Mesenchymal stem cell (in vitro differentiated cells and primary cell): ENCODE results near the gene COL23A1.

Experiments
- DNase-seq: peaks from one replicate; pipeline ENCODE4 v3.0.0-alpha.2; 2013
- H2AFZ ChIP-seq: one replicate; pipeline ENCODE4 v1.6.1; 2013; ENCODE audit warnings: low read depth, mild to moderate bottlenecking, control low read depth, inconsistent platforms, low read length, moderate library complexity
- H2AK5ac ChIP-seq: 2 replicates; pipeline ENCODE4 v1.6.1; 2013; ENCODE audit warnings: low read length, moderate library complexity, mild to moderate bottlenecking, inconsistent platforms; ENCODE audit not compliant: severe bottlenecking
- H2BK120ac ChIP-seq: one replicate; pipeline ENCODE4 v1.6.1; 2013; ENCODE audit warnings: low read depth, mild to moderate bottlenecking, inconsistent platforms, low read length, moderate library complexity
- H2BK12ac ChIP-seq, 2 experiments: one replicate each; pipeline ENCODE4 v1.6.1; 2013; ENCODE audit warnings: inconsistent platforms in 2 of 2, low read length in 2 of 2, mild to moderate bottlenecking in 2 of 2, moderate library complexity in 2 of 2, control low read depth in 1 of 2
- H2BK15ac ChIP-seq: one replicate; pipeline ENCODE4 v1.6.1; 2013; ENCODE audit warnings: mild to moderate bottlenecking, low read depth, inconsistent platforms; ENCODE audit not compliant: poor library complexity, severe bottlenecking
- H2BK5ac ChIP-seq: 2 replicates; pipeline ENCODE4 v1.6.1; 2013; ENCODE audit warnings: low read depth, mild to moderate bottlenecking, low read length, control low read depth, inconsistent platforms; ENCODE audit not compliant: poor library complexity, severe bottlenecking
- H3K14ac ChIP-seq, 2 experiments: one replicate each; pipeline ENCODE4 v1.6.1; 2013; ENCODE audit warnings: inconsistent platforms in 2 of 2, low read length in 2 of 2, control low read depth in 1 of 2, mild to moderate bottlenecking in 1 of 2, moderate library complexity in 1 of 2
- H3K18ac ChIP-seq, 2 experiments: one replicate each; pipeline ENCODE4 v1.6.1; 2013; ENCODE audit warnings: inconsistent platforms in 2 of 2, low read length in 2 of 2, control low read depth in 1 of 2, low read depth in 1 of 2, mild to moderate bottlenecking in 1 of 2
- H3K23ac ChIP-seq, 2 experiments: one replicate each; pipeline ENCODE4 v1.6.1; 2013; ENCODE audit warnings: inconsistent platforms in 2 of 2, low read length in 2 of 2, mild to moderate bottlenecking in 2 of 2, moderate library complexity in 2 of 2, control low read depth in 1 of 2
- H3K27ac ChIP-seq: 2 replicates; pipeline ENCODE4 v1.5.1; 2013; ENCODE audit warnings: mild to moderate bottlenecking, moderate library complexity, low read length, control low read depth, inconsistent platforms; ENCODE audit not compliant: poor library complexity, severe bottlenecking
- H3K27me3 ChIP-seq, 2 experiments: 2 replicates each; pipeline versions ENCODE4 v1.6.1 to v1.7.0; 2013; ENCODE audit warnings: low read length in 2 of 2, mild to moderate bottlenecking in 2 of 2, moderate library complexity in 2 of 2, control low read depth in 1 of 2, inconsistent platforms in 1 of 2; ENCODE audit not compliant: control insufficient read depth in 1 of 2, insufficient read depth in 1 of 2
- H3K36me3 ChIP-seq, 2 experiments: 2 replicates each; pipeline versions ENCODE4 v1.6.1 to v1.7.0; 2013; ENCODE audit warnings: low read length in 2 of 2, control low read depth in 1 of 2, inconsistent platforms in 1 of 2, low read depth in 1 of 2, mild to moderate bottlenecking in 1 of 2; ENCODE audit not compliant: insufficient read depth in 2 of 2, control insufficient read depth in 1 of 2
- H3K4ac ChIP-seq, 2 experiments: one replicate each; pipeline ENCODE4 v1.6.1; 2013; ENCODE audit warnings: inconsistent platforms in 2 of 2, low read length in 2 of 2, mild to moderate bottlenecking in 2 of 2, moderate library complexity in 2 of 2, control low read depth in 1 of 2, low read depth in 1 of 2
- H3K4me1 ChIP-seq: 2 replicates; pipeline ENCODE4 v1.6.1; 2013; ENCODE audit warnings: low read depth, low read length, control low read depth; ENCODE audit not compliant: control insufficient read depth, insufficient read depth
- H3K4me2 ChIP-seq: 2 replicates; pipeline ENCODE4 v1.6.1; 2013; ENCODE audit warnings: low read length, mild to moderate bottlenecking, inconsistent platforms; ENCODE audit not compliant: poor library complexity, severe bottlenecking
- H3K4me3 ChIP-seq, 2 experiments: 2 replicates each; pipeline versions ENCODE4 v1.5.1 to v1.7.0; 2013; ENCODE audit warnings: low read length in 2 of 2, mild to moderate bottlenecking in 2 of 2, control low read depth in 1 of 2, low read depth in 1 of 2; ENCODE audit not compliant: insufficient read depth in 1 of 2
- H3K79me1 ChIP-seq: replicated peaks from 2 replicates; pipeline ENCODE4 v1.6.1; 2013; ENCODE audit warnings: mild to moderate bottlenecking, control low read depth, low read length, inconsistent platforms; ENCODE audit not compliant: poor library complexity, severe bottlenecking
- H3K9ac ChIP-seq: 2 replicates; pipeline ENCODE4 v1.7.0; 2013; ENCODE audit warnings: mild to moderate bottlenecking, low read length, moderate library complexity
- H3K9me3 ChIP-seq: 2 replicates; pipeline ENCODE4 v1.7.0; 2013; ENCODE audit warnings: mild to moderate bottlenecking, low read length; ENCODE audit not compliant: control insufficient read depth
- H4K8ac ChIP-seq: one replicate; pipeline ENCODE4 v1.6.1; 2013; ENCODE audit warnings: inconsistent platforms, mild to moderate bottlenecking, low read length, moderate library complexity
- H4K91ac ChIP-seq: one replicate; pipeline ENCODE4 v1.6.1; 2013; ENCODE audit warnings: mild to moderate bottlenecking, low read length, inconsistent platforms
- WGBS: methylation state at CpG from one replicate; pipeline ENCODE4 v1.1.7; 2013; ENCODE audit warnings: mixed read lengths; 5-methylcytosine and 5-hydroxymethylcytosine counted together

The COL23A1 gene

DNA sequence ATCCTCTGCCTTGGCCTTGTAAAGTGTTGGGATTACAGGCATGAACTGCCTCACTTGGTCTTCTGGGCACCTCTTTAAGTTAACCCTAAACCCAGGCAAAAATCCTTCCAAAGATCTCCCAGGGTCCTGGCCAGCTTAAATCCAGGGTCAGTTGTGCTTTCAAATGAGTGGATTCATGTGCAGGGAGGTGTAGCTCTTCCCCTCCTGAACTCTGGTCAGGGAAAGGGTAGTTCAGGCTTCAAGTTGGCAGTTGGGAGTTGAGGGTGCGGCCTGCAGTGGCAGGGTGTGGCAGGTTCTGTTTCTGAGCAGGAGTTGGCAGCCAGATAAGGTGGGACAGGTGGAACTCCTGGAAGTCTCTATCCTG is 382.3 kb downstream of the COL23A1 start:
- Histone ChIP-seq H3K27ac (no peak overlapping the region), H3K36me3 (peaks cover 62 to 74% of the 10 kb centered on the region in 2 experiments), H2BK120ac (no peak overlapping the region), H4K91ac (no peak overlapping the region), H3K4ac (no peak overlapping the region), H3K4me2 (no peak overlapping the region), H2AK5ac (no peak overlapping the region), H2BK12ac (no peak overlapping the region), H4K8ac (no peak overlapping the region), H3K9ac (peak overlapping the region; percentile 27), H2BK15ac (no peak overlapping the region), H3K9me3 (no peaks in the 10 kb centered on the region), H3K4me1 (peaks cover 16% of the 10 kb centered on the region), H3K4me3 (no peak overlapping the region), H3K18ac (no peak overlapping the region), H3K23ac (peak overlapping the region in 1 of 2 experiments; percentile 8), H3K27me3 (no peaks in the 10 kb centered on the region), H3K14ac (no peak overlapping the region), H2BK5ac (no peak overlapping the region), H2AFZ (no peak overlapping the region), H3K79me1 (peaks cover 21% of the 10 kb centered on the region)
- WGBS, result 100% methylated on average over 1 of the region's 1 CpG
- no peak for DNase-seq

DNA sequence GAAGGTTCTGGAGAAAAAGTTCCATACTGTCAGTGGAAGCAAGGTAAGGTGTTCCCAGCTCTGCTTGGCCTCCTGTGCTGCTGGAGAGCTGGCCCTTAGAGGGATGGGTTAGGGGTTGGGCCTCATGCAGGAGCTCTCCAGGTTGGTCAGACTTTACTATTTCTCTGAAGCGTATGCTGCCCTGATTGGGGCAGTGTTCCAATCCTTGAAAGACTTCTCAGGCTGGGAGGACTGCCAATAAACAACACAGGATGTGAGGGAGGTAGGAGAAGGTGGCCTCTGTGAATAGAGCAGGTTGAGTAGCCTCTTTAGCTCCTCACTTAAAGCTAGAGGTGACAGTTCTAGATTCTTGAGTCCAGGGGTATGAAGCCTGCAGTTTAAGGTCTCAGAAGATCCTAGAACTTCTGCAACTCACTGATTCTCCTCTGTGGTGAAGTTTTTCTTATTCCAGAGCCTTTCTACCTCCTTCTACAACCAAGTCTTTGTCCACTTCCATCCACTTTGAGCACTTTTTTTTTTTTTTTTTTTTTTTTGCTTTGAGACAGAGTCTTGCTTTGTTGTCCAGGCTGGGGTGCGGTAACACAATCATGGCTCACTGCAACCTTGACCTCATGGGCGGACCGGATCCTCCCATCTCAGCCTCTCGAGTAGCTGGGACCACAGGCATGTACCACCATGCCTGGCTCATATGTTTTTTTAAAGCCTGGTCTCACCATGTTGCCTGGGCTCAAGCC is 382.8 kb downstream of the COL23A1 start:
- Histone ChIP-seq H3K9ac (peak overlapping the region; percentile 96), H2BK120ac (no peak overlapping the region), H3K4me3 (peak overlapping the region in 1 of 2 experiments; percentile 100), H2BK15ac (no peak overlapping the region), H2BK12ac (no peak overlapping the region), H3K18ac (no peak overlapping the region), H2BK5ac (no peak overlapping the region), H3K4me1 (peaks cover 16% of the 10 kb centered on the region), H2AK5ac (no peak overlapping the region), H3K79me1 (peaks cover 16% of the 10 kb centered on the region), H3K14ac (no peak overlapping the region), H2AFZ (no peak overlapping the region), H3K23ac (peak overlapping the region in 1 of 2 experiments; percentile 8), H4K91ac (no peak overlapping the region), H3K36me3 (peaks cover 56 to 68% of the 10 kb centered on the region in 2 experiments), H3K27ac (no peak overlapping the region), H3K4ac (no peak overlapping the region), H3K27me3 (no peaks in the 10 kb centered on the region), H3K4me2 (no peak overlapping the region), H3K9me3 (no peaks in the 10 kb centered on the region), H4K8ac (no peak overlapping the region)
- no peak for DNase-seq
- WGBS, result 94% methylated on average over 5 of the region's 5 CpGs

DNA sequence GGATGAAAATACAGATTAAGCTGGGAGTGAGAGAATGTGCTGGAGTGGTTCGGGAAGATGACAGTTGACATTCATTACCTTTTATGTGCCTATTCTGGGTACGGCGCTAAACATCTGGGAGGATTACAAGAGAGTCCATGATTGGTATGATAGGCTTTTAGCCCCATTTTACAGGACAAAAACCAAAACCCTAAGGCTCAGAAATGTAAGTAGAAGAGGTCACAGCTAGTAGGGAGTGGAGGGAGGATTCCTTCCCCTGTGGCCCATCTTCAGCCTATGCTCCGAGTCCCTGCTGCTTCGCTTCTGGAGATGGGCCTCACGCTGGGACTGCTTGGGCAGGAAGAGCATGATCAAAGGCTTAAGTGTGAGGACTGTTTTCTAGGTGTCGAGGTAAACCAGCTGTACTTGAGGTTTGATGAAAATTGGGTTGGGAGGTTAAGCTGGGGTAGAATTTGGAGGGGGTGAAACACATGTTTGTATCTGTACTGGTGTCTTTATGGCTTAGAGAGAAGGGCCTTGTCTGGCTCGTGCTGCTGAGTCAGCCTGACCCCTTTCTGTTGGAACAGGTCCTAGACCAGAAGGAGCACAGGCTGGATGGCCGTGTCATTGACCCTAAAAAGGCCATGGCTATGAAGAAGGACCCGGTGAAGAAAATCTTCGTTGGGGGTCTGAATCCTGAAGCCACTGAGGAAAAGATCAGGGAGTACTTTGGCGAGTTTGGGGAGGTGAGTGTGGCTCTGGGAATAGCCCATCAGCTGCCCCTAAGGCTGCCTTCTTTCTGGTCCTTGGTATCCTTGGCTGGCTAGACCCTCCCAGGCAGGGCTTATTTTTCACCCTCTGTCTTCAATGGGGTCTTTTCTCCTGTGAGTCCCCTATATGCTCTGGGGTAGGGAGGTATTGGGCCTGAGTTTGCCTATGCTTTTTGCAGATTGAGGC is 383.8 kb downstream of the COL23A1 start:
- H3K4ac ChIP-seq, result no peak overlapping the region
- H3K79me1 ChIP-seq, result peaks cover 14% of the 10 kb centered on the region
- H3K4me1 ChIP-seq, result peaks cover 19% of the 10 kb centered on the region
- H4K91ac ChIP-seq, result no peak overlapping the region
- H3K9ac ChIP-seq, result peak overlapping the region; percentile 96
- no peak overlapping the region for H2BK12ac ChIP-seq
- H3K27me3 ChIP-seq, result no peaks in the 10 kb centered on the region
- H3K36me3 ChIP-seq, result peaks cover 47 to 59% of the 10 kb centered on the region in 2 experiments
- no peak overlapping the region for H4K8ac ChIP-seq
- H2BK5ac ChIP-seq, result no peak overlapping the region
- H3K14ac ChIP-seq, result no peak overlapping the region
- H3K23ac ChIP-seq, result no peak overlapping the region
- no peak overlapping the region for H3K27ac ChIP-seq
- peak overlapping the region; percentile 58 for H3K4me2 ChIP-seq
- WGBS, result 55% methylated on average over 10 of the region's 12 CpGs
- no peaks in the 10 kb centered on the region for H3K9me3 ChIP-seq
- H2BK120ac ChIP-seq, result no peak overlapping the region
- H2AFZ ChIP-seq, result no peak overlapping the region
- no peak overlapping the region for H3K18ac ChIP-seq
- DNase-seq, result no peak
- H2AK5ac ChIP-seq, result no peak overlapping the region
- H2BK15ac ChIP-seq, result no peak overlapping the region
- peak overlapping the region in 1 of 2 experiments; percentile 100 for H3K4me3 ChIP-seq

DNA sequence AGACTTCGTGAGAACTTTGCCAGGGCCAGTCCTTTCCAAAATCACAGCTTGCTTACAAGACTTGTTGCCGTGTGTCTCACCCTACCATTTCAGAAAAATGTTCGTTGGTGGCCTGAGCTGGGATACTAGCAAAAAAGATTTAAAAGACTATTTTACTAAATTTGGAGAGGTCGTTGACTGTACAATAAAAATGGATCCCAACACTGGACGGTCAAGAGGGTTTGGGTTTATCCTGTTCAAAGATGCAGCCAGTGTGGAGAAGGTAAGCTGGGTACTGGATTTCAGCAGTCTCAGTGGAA is 384.5 kb downstream of the COL23A1 start:
- Histone ChIP-seq H2BK5ac (peak overlapping the region; percentile 61), H4K8ac (no peak overlapping the region), H2BK15ac (no peak overlapping the region), H3K4ac (no peak overlapping the region), H3K9me3 (no peaks in the 10 kb centered on the region), H2AK5ac (no peak overlapping the region), H2AFZ (no peak overlapping the region), H3K4me1 (peaks cover 19% of the 10 kb centered on the region), H4K91ac (no peak overlapping the region), H3K9ac (peak overlapping the region; percentile 96), H3K79me1 (peaks cover 12% of the 10 kb centered on the region), H3K4me3 (peak overlapping the region; percentile 97 to 100), H3K23ac (no peak overlapping the region), H2BK120ac (no peak overlapping the region), H3K4me2 (peak overlapping the region; percentile 58), H3K27ac (no peak overlapping the region), H3K14ac (no peak overlapping the region), H2BK12ac (no peak overlapping the region), H3K27me3 (no peaks in the 10 kb centered on the region), H3K36me3 (peaks cover 41 to 52% of the 10 kb centered on the region in 2 experiments), H3K18ac (no peak overlapping the region)
- WGBS, result 3% methylated on average over 5 of the region's 5 CpGs
- DNase-seq, result no peak
